Measurements from ENCODE around the gene MARCHF11. TPM values are rescaled to one million over a fixed set of nuclear protein-coding genes. Genes with fewer than 3 reads are reported as not detected.

MARCHF11 gene
- total RNA-seq, 4 donors from 2014 or later = not detected

- no peak for DNase-seq (ENCODE audit: low spot score in 2 of 2)
- H3K4me3 ChIP-seq (ENCODE audit: low read depth, poor library complexity, severe bottlenecking) = no peak overlapping the region
- WGBS, 2 donors = 86 to 90% methylated on average over 10 of the region's 10 CpGs
- intact Hi-C loops (cut with DNase I; ENCODE audit: low total_unique reads) = no loop called here
- no peak for TF ChIP-seq POLR2A (IDR thresholded peaks at IDR 0.05)
- no peak for TF ChIP-seq CTCF (IDR thresholded peaks at IDR 0.05)
Measured at GRCh38 chr5:16081376-16081955, 98.1 kb downstream of the MARCHF11 start.

- TF ChIP-seq POLR2A (IDR thresholded peaks at IDR 0.05) (no peak), CTCF (IDR thresholded peaks at IDR 0.05) (no peak)
- no peak overlapping the region for H3K4me3 ChIP-seq (ENCODE audit: low read depth, poor library complexity, severe bottlenecking)
- WGBS, 2 donors = 88 to 89% methylated on average over 7 of the region's 7 CpGs
- no peak for DNase-seq (ENCODE audit: low spot score in 2 of 2)
- intact Hi-C loops (cut with DNase I; ENCODE audit: low total_unique reads) = no loop called here
Measured at GRCh38 chr5:16076657-16077056, 102.9 kb downstream of the MARCHF11 start.

GRCh38 chr5:16074358-16074757 is 105.2 kb downstream of the MARCHF11 start:
- TF ChIP-seq POLR2A (IDR thresholded peaks at IDR 0.05) (no peak), CTCF (IDR thresholded peaks at IDR 0.05) (no peak)
- intact Hi-C loops (cut with DNase I; ENCODE audit: low total_unique reads) = no loop called here
- no peak for DNase-seq (ENCODE audit: low spot score in 2 of 2)
- H3K4me3 ChIP-seq (ENCODE audit: low read depth, poor library complexity, severe bottlenecking) = no peak overlapping the region
- 86 to 87% methylated on average over 4 of the region's 4 CpGs for WGBS, 2 donors

- no peak for DNase-seq (ENCODE audit: low spot score in 2 of 2)
- TF ChIP-seq POLR2A (IDR thresholded peaks at IDR 0.05) (no peak), CTCF (IDR thresholded peaks at IDR 0.05) (no peak)
- no peak overlapping the region for H3K4me3 ChIP-seq (ENCODE audit: low read depth, poor library complexity, severe bottlenecking)
- WGBS, 2 donors = 64 to 67% methylated on average over 2 of the region's 2 CpGs
- intact Hi-C loops (cut with DNase I; ENCODE audit: low total_unique reads) = no loop called here
Measured at GRCh38 chr5:16072616-16073015, 107.0 kb downstream of the MARCHF11 start.

GRCh38 chr5:16067415-16067814 is 112.2 kb downstream of the MARCHF11 start:
- DNase-seq (ENCODE audit: low spot score in 2 of 2) = no peak
- WGBS, 2 donors = 92 to 95% methylated on average over 7 of the region's 7 CpGs
- TF ChIP-seq CTCF (IDR thresholded peaks at IDR 0.05) = no peak
- H3K4me3 ChIP-seq (ENCODE audit: low read depth, poor library complexity, severe bottlenecking) = no peak overlapping the region
- intact Hi-C loops (cut with DNase I; ENCODE audit: low total_unique reads) = no loop called here

GRCh38 chr5:16066810-16067209 is 112.8 kb downstream of the MARCHF11 start:
- TF ChIP-seq POLR2A (IDR thresholded peaks at IDR 0.05) (no peak), CTCF (IDR thresholded peaks at IDR 0.05) (no peak)
- DNase-seq (ENCODE audit: low spot score in 2 of 2) = no peak
- no peak overlapping the region for H3K4me3 ChIP-seq (ENCODE audit: low read depth, poor library complexity, severe bottlenecking)
- WGBS, 2 donors = 70 to 78% methylated on average over 2 of the region's 2 CpGs
- intact Hi-C loops (cut with DNase I; ENCODE audit: low total_unique reads) = no loop called here
